Urinary bladder (tissue), 4 donors: ENCODE measurements around the gene NOM1. TPM values are rescaled to one million over a fixed set of nuclear protein-coding genes. Genes with fewer than 3 reads are reported as not detected.
"Not testable (repeated sequence)": the region's sequence is repeated elsewhere in the genome, so short reads cannot be mapped to it uniquely, and the experiment has no call there.

ENCODE experiments used
- DNase-seq: peaks from one replicate; pipeline ENCODE4 v3.0.0-alpha.2; 2015; ENCODE audit errors: extremely low spot score
- H3K27ac ChIP-seq: one replicate; pipeline ENCODE4 v1.5.1; 2013; ENCODE audit warnings: low read depth, mild to moderate bottlenecking, moderate library complexity
- H3K36me3 ChIP-seq: one replicate; pipeline ENCODE4 v1.6.1; 2013; ENCODE audit warnings: mild to moderate bottlenecking, moderate library complexity; ENCODE audit not compliant: insufficient read depth
- H3K4me1 ChIP-seq: one replicate; pipeline ENCODE4 v1.6.1; 2013; ENCODE audit warnings: mild to moderate bottlenecking, moderate library complexity; ENCODE audit not compliant: insufficient read depth
- H3K4me3 ChIP-seq: one replicate; pipeline ENCODE4 v1.5.1; 2013; ENCODE audit warnings: low read depth, low read length
- WGBS: extraction: QIAGEN DNeasy Blood & Tissue Kit; methylation state at CpG from one replicate; pipeline ENCODE4 v1.1.7; 2013; 5-methylcytosine and 5-hydroxymethylcytosine counted together
- polyA plus RNA-seq: library from polyadenylated mRNA; stranded (reverse); fragments of 200-250 nt; gene quantifications from one replicate; pipeline ENCODE4 v1.2.3, GENCODE V29; 2013
- total RNA-seq: library from RNA; depleted of rRNA; stranded (reverse); fragments of >200 nt; gene quantifications from one replicate; pipeline ENCODE4 v1.2.3, GENCODE V29; 2014
- donor health status: healthy with polysubstance abuse.
- donor health status: healthy.

Gene NOM1
- total and polyA plus RNA-seq, 2 donors, result 9.2 to 24.7 TPM

DNA sequence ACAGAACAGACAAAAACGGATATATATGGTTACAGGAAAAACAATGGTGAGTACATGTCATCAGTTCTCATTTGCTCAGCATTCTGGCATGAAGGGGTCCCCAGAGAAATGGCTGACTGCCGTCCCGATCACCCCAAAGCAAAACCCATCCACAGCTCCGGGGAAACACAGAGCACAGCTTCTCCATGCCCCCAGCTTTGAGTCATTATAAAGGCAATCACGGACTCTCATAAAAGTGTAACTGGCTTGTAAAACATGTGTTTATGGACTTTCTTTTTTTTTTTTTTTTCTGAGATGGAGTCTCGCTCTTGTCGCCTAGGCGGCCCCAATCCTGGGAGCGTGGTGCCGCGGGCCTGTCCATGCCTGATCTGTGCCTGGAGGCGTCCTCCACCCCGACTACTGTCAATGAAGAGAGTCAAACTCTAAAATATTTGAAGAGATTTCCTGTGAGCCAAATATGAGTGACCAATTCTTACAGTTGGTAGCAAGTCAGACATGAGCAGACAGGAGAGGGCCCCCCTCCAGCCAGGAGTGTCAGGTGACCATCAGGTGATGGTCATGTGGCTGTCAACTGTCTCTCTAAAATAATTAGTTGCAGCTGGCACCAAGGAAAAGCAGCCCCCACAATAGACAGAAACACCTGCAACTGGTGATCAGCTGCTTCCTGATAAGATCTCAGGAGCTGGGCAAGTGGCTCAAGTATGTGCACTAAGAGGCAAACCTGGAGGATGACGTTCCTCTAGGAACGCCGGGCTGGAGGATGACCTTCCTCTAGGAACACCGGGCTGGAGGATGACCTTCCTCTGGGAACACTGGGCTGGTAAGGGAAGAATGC lies 21.7 kb upstream of the NOM1 start:
- no peak for DNase-seq
- 27% methylated on average over 17 of the region's 17 CpGs for WGBS
- H3K4me1 ChIP-seq, result no peaks in the 10 kb centered on the region
- H3K27ac ChIP-seq, result no peak overlapping the region
- no peak overlapping the region for H3K4me3 ChIP-seq
- no peaks in the 10 kb centered on the region for H3K36me3 ChIP-seq

DNA sequence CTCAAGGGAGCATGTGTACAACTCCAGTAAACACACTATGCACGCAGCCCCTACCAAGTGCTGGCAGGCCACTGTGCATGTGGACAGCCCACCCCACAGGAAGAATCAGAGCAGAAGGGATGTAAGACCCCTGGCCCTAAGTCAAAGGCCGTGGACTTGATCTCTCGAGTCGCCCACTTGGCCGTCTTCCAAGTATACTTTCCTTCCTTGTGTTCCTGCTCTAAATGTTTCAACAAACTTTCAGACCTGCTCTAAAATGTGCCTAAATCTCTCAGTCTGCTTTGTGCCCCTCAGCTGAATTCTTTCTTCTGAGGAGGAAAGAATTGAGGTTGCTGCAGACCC lies 21.1 kb upstream of the NOM1 start:
- WGBS, result 28% methylated on average over 5 of the region's 5 CpGs

DNA sequence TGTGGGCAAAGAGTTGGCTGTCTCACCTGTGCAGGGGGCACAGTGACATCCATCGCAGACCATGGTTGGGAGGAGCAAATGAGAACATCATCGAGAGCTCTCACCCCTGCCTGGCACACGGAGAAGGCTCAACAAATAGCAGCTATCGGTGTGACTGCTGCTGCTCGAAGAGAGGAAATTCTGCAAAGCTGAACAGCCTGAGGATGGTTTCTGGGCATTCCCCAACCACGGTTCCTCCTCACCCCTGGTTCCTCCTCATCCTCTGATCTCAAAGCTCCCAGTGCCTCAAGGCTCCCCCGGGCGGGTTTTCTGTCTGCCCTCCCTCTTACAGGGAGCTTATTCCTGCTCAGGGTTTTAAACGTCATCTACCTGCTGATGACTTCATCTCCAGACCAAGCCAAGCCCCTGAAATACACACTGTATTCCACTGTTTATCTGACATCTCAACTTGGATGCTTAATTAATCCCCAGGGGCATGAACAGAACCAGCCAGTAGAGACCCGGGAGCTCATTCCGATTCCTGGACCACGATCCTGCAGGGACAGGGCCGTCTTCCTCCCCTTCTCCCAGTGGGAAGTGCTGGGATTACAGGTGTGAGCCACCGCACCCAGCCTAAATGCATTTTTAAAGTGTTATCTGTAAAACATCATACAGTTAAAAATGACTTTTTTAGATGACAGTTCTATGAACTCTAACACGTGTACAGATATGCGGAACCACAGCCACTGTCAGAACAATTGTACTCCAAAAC lies 19.5 kb upstream of the NOM1 start:
- Histone ChIP-seq H3K4me3 (no peak overlapping the region), H3K36me3 (no peaks in the 10 kb centered on the region), H3K4me1 (no peaks in the 10 kb centered on the region), H3K27ac (no peak overlapping the region)
- DNase-seq, result no peak
- WGBS, result 64% methylated on average over 16 of the region's 16 CpGs

More for the DNA sequence above, 21.1 kb upstream of the NOM1 start:
- Histone ChIP-seq H3K27ac (no peak overlapping the region), H3K36me3 (no peaks in the 10 kb centered on the region), H3K4me3 (no peak overlapping the region), H3K4me1 (no peaks in the 10 kb centered on the region)
- no peak for DNase-seq

DNA sequence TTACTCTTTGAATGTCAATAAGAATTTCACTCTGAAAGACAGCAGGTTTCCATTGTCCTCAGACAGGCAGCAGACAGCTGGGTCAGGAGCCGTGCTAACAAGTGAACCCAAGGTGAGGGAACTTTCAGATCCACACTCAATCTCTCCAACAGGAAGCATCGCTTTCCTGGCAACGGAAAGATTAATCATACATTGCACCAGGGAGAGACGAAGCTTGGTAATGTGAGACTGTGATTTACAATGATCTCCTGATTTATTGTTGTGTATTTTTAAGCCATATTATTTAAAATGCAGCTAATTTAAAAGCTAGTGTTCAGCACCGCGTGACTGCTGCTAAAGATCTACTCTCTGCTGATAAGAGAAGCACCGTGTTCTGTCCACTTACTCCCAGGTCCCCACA lies 17.5 kb upstream of the NOM1 start:
- H3K4me1 ChIP-seq, result no peaks in the 10 kb centered on the region
- H3K4me3 ChIP-seq, result no peak overlapping the region
- no peak overlapping the region for H3K27ac ChIP-seq
- WGBS, result 10% methylated on average over 7 of the region's 7 CpGs
- no peak for DNase-seq
- no peaks in the 10 kb centered on the region for H3K36me3 ChIP-seq

DNA sequence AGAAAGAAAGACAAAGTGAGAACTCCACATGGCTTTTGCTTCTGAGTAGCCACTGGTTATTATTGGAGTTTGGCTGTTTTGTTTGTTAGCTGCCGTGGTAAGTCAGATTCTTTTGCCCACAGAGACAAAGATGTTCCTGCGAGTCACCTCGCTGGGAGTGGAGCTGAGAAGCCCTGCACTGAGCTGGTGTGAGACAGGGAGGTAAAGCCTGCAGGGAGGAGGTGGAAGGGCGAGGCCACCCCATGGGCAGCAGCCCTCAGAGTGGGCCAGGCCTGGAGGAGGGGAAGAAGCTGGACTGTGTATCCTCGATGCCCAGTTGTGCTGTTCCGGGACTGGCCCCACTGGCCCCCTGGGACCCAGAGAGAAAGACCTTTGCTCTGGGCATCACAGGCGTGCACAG lies 14.3 kb upstream of the NOM1 start:
- Histone ChIP-seq H3K36me3 (no peaks in the 10 kb centered on the region), H3K27ac (no peak overlapping the region), H3K4me1 (no peaks in the 10 kb centered on the region), H3K4me3 (no peak overlapping the region)
- WGBS, result 81% methylated on average over 7 of the region's 7 CpGs
- DNase-seq, result no peak

DNA sequence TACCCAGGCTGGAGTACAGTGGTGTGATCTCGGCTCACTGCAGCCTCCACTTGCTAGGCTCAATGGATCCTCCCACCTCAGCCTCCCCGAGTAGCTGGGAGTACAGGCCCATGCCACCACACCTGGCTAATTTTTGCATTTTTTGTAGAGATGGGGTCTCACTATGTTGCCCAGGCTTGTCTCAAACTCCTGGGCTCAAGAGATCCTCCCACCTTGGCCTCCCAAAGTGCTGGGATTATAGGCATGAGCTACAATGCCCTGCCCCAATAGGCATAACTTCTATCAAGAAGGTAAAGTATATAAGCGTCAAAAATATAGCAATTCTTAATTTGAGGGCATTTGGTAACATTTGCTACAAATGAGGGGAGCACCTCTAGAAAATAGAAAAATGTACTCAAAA lies 12.7 kb upstream of the NOM1 start:
- not testable (repeated sequence) for H3K36me3 ChIP-seq, H3K4me1 ChIP-seq, H3K4me3 ChIP-seq, H3K27ac ChIP-seq, DNase-seq
- 94% methylated on average over 3 of the region's 3 CpGs for WGBS

DNA sequence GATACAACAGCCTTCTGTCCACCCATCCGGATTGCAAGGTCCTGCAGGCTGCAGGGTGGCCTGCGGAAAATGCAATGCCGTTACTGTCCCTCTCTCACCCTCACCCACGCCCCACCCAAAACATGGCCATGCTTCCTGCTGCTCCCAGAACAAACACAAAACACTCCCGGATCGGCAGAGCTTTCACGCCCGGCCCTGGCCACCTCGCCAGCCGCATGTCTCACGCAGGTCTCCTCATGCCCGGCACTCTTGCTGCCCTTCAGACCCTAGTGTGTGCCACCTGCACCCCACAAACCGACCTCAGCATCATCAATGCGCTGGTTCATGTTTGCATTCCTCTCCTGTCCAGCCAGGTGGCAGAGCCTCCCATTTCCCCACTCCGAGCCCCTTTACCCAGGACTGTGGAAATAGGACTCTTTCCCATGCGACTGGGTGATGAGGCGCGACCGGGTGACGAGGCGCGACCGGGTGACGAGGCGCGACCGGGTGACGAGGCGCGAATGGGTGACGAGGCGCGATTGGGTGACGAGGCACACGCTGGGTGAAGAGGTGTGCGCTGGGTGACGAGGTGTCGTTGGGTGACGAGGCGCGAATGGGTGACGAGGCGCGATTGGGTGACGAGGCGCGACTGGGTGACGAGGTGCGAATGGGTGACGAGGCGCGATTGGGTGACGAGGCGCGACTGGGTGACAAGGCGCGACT lies 8.9 kb upstream of the NOM1 start:
- Histone ChIP-seq H3K27ac (no peak overlapping the region), H3K36me3 (no peaks in the 10 kb centered on the region), H3K4me3 (no peak overlapping the region), H3K4me1 (no peaks in the 10 kb centered on the region)
- no peak for DNase-seq
- WGBS, result 96% methylated on average over 57 of the region's 57 CpGs

DNA sequence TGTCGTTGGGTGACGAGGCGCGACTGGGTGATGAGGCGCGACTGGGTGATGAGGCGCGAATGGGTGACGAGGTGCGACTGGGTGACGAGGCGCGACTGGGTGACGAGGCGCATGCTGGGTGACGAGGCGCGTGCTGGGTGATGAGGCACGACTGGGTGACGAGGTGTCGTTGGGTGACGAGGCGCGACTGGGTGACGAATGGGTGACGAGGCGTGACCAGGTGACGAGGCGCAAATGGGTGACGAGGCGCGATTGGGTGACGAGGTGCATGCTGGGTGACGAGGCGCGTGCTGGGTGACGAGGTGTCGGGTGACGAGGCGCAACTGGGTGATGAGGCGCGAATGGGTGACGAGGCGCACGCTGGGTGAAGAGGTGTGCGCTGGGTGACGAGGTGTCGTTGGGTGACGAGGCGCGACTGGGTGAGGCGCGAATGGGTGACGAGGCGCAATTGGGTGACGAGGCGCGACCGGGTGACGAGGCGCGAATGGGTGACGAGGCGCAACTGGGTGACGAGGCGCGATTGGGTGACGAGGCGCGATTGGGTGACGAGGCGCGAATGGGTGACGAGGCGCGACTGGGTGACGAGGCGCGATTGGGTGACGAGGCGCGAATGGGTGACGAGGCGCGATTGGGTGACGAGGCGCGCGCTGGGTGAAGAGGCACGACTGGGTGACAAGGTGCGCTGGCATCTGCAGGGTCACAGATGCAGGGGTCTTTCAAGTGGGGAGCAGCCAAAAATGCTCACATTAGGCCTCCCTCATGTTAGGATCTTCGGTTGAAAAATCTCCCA lies 7.9 kb upstream of the NOM1 start:
- 98% methylated on average over 92 of the region's 92 CpGs for WGBS
- no peak overlapping the region for H3K27ac ChIP-seq
- no peaks in the 10 kb centered on the region for H3K4me1 ChIP-seq
- no peaks in the 10 kb centered on the region for H3K36me3 ChIP-seq
- DNase-seq, result no peak
- H3K4me3 ChIP-seq, result no peak overlapping the region

DNA sequence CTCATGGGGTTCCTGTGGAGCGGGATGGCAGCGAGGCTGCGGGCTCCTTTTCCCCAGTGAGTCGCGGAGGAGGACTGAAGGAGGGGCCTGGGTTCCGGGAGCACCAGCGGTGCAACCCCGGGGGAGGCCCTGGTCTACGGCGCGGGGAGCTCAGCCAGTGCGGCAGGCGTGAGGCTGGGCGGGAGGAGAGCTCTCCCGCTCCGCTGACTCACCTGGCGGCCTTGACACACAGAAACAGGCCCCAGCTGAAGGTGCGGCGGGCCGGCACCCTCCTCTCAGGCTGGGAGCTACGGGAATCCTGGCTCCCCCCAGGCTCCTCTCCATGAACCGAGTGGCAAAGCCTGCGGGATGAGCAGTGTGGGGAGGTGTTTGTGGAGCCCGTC lies 6.8 kb upstream of the NOM1 start:
- no peaks in the 10 kb centered on the region for H3K36me3 ChIP-seq
- no peaks in the 10 kb centered on the region for H3K4me1 ChIP-seq
- no peak overlapping the region for H3K27ac ChIP-seq
- WGBS, result 34% methylated on average over 24 of the region's 24 CpGs
- no peak overlapping the region for H3K4me3 ChIP-seq
- DNase-seq, result no peak

DNA sequence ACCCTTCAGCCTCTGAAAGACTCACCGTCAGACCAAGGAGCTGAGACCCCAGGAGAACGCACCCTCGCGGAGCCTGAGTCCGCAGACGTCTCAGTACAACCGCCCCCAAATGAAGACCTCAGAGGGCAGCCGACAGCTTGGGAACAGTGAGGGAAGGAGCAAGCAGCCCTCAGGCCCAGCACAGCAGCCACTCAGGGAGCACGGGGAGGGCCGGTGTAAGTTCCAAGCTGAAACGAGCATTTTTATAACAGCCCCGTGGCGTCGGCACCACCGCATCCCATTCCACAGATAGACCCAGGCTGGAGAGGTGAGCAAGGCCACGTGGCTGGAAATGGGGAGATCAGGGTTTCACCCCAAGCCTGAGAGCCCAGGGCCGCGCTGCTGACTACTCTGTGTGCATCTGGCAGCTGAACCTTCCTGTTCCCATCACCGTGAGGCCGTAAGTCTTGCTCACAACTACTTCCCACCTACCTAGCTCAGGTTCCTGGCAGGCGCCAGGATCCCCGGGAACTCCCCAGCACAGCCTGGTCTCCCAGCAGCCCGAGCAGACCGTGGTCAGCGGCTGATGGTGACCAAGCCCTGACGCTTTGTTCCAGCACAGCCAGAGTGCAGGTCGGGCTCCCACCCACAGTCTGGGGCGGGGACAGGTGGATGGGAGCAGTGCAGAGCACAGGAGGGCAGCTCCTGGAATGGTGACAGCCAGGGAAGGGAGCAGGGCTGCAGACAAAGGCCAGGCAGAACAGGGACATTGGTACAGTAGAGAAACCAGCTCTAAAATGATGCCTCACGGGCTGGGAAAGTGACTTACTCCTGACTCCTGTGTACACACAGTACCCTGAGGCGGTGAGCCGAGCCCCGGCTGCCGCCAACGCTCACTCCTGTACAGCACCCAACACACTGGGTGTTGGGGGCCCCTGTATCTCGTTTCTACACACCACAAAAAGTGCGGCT lies 6.1 kb upstream of the NOM1 start:
- 34% methylated on average over 36 of the region's 36 CpGs for WGBS
- no peak overlapping the region for H3K4me3 ChIP-seq
- no peaks in the 10 kb centered on the region for H3K4me1 ChIP-seq
- no peaks in the 10 kb centered on the region for H3K36me3 ChIP-seq
- no peak for DNase-seq
- no peak overlapping the region for H3K27ac ChIP-seq

DNA sequence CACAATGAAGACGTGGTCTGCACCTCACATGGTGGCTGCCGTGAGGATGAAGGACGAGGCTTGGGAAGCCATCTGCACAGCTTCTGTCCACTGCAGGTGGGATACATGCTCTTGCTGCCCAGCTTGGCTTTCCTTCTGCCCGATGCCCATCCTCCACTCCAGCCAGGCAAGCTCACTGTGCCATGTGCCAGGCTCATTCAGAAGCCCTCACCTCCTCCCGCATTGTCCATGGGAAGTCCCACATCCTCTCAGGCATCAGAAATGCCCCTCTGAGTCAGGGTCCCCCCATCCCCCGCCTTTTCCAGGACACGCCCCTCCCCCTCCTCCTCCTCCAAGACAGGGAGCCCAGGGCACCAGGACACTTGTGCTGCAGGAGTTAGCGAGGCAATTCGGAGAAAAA lies 4.6 kb upstream of the NOM1 start:
- no peak for DNase-seq
- Histone ChIP-seq H3K4me3 (no peak overlapping the region), H3K4me1 (no peaks in the 10 kb centered on the region), H3K36me3 (no peaks in the 10 kb centered on the region), H3K27ac (no peak overlapping the region)
- 48% methylated on average over 9 of the region's 9 CpGs for WGBS

DNA sequence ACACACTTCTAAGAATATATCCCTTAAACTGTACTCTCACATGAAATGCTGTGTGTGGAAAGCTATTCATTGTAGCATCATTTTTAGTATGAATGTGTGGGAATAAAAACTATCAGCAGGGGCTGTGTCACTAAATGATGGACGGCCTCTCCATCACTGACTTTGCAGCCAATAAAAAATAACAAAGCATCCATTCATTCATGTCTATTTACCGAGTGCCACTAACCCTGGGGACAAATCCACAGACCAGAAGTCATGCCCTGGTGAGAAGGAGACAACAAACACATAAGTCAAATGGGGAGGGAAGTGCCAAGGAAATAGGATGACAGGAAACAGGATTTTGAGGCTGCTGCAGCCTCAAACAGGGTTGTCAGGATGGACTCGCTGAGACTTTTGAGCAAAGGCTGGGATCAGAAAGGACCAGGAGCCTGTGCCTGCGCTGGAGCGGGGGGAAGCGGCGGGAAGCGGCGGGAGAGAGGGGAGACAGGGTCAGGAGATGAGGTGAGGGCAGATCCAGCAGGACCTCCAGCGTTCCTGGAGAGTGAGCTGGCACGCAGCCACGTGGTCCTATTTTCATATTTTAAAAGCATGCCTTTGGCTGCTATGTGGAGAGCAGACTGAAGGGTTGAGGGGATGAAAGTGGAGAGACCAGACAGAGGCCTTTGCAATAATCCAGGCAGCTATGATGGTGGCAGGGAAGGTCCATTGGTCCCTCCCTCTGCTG lies 2.2 kb upstream of the NOM1 start:
- WGBS, result 64% methylated on average over 12 of the region's 12 CpGs
- no peak for DNase-seq
- Histone ChIP-seq H3K36me3 (no peaks in the 10 kb centered on the region), H3K27ac (no peak overlapping the region), H3K4me3 (no peak overlapping the region), H3K4me1 (peaks cover 2% of the 10 kb centered on the region)
